HG03342 (cell line): ENCODE data around the gene MTHFR.

Experiments used
- ATAC-seq: cut with Tn5 transposase; IDR thresholded peaks from one replicate; pipeline ENCODE4 v1.9.1; 2021; ENCODE audit warnings: mild to moderate bottlenecking, moderate library complexity; ENCODE audit not compliant: unreplicated experiment

Gene MTHFR

DNA sequence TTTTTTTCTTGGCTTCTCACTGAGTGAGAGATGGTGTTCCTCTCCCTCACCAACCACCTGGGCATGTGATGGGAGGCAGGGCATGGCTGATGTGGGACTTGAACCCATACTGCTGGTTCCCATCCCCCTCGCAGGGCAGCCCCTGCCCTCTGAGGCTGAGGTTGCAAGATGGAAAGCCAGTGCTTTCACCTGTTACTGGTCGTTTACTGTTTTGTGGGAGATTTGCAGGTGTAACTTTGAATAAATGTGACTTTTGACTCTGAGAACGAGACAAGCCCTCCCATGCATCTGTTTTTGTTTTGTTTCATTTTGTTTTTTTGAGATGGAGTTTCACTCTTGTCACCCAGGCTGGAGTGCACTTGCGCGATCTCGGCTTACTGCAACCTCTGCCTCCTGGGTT, 22.2 kb downstream of the MTHFR start:
- ATAC-seq = no peak

DNA sequence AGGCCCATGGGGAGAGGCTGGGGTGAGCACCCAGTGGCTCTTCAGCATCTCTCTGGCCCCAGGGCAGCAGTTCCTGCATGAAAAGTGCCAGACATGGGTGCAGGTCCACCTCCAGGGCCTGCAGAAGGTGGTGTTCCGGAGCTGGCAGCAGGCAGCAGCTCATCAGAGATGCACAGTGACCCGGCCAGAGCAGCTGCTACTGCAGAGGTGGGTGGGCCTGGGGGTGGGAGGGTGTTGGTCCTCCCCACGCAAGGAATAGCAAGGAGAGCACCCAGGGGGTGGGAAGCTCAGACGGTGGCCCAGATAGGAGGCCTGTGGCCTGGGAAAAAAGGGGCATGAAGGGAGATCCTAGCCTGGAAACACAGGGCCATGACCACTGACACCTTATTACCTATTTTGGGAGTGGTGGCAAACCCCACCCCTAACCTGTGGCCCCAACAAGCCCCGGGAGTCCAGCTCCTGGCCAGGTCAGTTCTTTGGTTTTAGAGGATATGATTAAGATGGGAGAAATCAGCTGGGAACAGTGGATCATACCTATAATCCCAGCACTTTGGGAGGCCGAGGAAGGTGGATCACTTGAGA, 23.5 kb downstream of the MTHFR start:
- ATAC-seq = no peak

DNA sequence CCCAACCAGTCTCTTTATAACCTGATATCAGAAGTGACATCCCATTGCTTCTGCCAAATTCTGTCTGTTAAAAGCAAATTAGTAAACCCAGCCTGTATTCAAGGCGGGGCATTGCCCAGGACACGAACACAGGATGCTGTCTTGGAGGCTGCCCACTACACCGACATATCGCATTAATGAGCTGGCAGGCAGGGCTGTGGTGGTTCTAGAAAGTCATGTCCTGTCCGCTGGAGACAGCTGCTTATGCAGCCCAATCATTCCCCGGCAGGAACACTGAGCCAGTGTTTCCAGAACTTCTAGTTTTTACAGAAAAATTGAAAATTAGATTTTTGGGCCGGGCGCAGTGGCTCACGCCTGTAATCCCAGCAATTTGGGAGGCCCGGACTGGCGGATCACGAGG, 24.5 kb downstream of the MTHFR start:
- ATAC-seq = no peak

DNA sequence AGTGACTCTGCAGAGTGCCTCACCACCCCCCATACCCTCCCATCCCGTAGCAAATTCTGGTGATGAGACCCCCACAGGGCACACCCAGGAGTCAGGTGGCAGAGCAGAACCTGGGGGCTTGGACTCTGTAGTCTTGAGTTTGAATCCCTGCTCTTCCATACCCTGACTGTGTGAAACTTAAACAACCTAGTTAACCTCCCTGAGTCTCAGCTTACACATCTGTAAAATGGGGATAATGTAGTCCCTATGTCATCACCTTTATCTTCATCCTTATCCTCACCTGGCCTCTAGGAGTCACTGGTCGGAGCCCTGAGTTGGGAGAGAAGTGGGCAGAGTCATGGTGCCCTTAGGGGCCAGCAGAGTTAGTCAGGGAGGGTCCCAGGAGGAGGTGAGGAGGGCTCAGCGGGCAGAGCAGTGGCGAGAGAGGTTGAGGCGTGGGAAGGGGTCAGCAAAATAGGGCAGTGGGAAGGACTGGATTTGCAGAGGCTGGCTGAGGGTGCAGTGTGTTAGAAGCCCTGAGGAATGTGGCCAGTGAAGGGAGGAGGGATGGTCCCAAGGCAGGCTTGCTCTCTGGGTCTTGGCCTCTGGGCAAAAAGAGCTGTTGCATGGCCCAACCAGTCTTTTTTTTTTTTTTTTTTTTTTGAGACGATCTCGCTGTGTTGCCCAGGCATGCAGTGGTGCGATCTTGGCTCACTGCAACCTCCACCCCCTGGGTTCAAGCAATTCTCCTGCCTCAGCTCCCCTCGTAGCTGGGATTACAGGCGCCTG, 25.2 kb downstream of the MTHFR start:
- no peak for ATAC-seq

DNA sequence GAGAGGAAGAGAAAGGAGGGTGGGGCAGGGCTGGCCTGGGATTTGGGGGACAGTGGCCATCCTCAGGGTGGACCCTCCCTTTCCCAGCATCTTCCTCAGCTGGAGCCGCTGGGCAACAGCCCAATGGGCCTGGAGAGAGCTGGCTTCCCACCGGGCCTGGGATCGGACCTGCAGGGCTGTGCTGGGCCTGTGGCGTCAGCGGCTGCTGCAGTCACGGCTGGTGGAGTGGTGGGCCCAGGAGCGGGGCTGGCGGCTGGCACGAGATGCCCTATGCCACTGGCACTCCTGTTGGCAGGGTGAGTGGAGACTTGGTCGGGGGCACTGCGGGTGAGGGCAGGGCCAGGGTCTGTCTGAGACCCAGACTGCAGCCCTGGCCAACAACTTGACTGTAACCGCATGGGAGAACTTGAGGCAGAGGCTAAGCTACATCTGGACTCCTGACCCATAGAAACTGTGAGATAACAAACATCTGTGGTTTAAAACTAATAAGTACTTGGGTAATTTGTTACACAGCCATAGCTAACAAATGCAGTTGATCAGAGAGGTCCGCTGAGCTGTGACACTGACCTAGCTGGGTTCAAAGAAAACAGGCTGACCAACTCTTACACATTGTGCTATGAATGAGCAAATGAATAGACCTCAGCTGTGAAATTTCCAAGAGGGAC, 25.9 kb downstream of the MTHFR start:
- ATAC-seq = no peak

DNA sequence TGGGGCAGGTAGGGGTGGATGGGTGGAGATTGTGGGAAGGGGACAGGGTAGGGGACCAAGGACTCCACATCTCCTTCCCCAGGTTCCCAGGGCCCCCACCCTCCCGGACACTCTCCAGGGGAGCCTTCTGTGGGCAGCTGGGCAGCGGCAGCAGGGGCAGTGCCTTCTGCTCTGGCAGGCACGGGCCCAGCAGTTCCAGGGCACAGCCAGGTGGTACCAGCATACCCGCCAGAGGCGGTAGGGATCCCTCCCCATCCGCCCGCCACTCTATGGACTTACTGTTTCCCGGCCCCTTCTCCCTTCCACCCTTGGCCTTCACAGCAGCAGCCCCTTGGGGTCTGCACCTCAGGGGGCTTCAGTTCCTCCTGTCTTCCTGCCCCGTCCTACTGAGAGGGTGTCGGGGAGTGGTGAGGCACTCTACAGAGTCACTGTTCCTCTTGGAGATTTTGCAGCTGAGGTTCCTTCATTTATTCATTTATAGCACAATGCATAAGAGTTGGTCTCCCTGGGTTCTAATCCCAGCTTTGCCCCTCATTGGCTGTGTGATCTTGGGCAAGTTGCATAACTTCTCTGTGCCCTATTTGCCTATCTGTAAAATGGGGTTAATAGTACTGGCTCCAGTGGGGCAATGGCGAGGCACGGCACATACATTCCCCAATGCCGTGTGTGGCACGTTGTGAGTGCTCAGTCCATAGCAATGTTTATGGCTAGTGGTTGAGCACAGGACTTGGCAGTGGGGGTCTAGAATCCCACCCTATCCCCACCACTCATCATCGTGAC, 26.7 kb downstream of the MTHFR start:
- no peak for ATAC-seq

DNA sequence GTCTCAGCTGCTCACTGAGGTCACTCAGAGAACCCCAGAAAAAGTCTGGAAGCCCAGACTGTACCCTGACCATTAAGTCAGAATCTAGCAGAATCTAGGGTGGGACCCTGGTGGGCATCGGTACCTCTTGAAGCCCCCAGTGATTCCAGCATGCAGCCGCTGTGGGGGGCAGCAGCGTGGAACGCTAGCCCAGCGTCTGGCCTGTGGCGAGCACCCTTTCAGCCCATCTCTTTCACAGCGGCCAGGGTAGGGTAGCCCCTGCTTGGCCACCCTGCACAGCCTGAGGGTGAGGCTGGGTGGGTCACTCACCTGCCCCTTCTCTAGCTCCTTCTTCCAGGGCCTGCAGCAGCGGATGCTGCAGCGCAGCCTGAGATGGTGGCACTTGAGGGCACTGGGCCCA, 27.4 kb downstream of the MTHFR start:
- ATAC-seq = no peak

DNA sequence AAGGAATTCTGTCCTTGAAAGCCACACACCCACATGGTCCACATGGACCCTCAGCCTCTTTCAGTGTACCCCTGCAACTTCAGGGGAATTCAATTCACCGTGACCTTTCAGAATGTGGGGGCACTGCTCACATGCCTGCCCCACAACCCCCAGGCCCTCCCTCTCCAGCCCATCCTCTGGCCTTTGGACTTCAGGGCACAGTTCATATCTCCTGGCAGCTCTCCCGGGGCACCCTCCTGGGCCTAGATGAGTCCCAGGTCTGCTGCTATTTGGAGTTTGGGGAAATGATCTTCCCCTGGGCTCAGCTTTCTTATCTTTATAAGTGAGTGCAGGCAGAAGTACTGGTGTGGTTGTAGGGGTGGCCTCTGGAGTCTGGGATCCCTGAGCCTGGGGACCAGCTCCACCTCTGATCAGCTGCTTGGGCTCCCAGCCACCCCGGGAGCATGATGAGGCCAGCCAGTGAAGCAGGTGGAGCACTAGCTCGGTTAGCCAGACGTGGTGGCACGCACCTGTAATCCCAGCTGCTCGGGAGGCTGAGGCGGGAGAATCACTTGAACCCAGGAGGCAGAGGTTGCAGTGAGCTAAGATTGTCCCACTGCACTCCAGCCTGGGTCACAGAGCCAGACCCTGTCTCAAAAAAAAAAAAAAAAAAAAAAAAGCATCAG, 28.0 kb downstream of the MTHFR start:
- no peak for ATAC-seq

DNA sequence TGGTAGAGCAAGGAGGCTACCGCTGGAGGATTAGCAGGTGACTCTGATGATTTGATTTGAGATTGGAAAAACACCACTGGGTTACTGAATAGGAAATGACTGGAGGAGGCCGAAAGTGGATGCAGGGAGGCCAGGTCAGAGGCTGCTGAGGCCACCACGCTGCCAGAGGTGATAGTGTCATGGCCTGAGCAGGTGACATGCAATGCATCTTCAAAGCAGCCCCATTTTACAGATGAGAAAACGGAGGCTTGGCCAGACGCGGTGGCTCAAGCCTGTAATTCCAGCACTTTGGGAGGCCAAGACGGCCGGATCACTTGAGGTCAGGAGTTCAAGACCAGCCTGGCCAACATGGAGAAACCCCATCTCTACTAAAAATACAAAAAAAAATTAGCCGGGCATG, 31.0 kb downstream of the MTHFR start:
- ATAC-seq = no peak

DNA sequence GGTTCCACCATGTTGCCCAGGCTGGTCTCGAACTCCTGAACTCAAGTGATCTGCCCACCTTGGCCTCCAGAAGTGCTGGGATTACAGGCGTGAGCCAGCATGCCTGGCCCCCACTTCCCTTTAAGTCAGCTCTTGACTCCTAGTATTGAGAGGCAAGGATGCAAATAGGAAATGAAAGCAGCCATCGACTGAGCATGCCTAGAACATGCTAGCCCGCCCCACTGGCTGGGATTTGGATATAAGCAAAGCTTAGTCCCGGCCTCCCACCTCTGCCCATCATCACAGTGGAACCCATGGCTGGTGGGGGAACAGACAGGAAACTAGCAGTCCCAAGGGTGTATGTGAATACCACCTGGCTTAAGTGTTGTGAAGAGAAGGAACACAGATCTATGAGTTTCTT, 33.3 kb downstream of the MTHFR start:
- no peak for ATAC-seq

DNA sequence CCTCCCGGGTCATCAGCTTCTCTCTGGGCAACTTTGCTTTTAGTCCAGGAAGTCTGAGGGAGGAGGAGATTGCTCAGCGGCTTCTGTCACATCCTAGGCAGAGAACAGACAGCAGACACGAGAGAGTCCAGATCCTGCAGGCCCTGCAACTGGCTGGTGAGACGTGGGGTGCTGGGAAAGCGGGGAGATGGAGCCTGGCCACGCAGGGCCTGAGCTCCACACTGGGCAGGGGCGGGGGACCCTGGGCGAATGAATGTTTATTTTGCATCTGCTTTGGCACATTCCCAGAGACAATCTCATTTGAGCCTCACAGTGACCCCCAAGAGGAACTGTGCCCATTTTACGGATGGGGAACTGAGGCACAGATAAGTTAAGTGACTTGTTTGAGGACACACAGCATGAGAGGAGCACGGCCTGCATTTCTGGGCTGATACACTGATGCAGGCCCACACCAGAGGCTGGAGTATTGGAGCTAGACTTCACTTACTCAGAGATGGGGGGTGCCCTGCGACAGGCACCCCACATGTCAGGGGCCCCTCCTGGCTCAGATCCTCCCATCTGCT, 34.2 kb downstream of the MTHFR start:
- ATAC-seq = no peak

DNA sequence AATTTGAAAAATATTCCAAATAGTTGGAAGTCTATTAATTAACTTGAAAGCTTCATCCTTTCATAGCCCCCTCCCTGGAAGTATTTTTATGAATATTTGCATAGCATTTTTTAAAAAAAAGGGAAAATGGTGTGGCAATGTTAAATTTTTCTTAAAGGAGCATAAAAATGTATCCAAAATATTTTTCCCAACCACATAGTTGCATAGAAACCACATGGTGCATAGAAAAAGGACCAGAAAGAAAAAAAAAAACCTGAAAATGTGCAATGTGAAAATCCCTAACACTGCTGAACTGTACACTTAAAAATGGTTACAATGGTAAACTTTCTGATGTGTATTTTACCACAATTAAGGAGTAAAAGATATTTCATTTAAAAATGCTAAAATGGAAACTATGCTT, 35.8 kb downstream of the MTHFR start:
- ATAC-seq = no peak

DNA sequence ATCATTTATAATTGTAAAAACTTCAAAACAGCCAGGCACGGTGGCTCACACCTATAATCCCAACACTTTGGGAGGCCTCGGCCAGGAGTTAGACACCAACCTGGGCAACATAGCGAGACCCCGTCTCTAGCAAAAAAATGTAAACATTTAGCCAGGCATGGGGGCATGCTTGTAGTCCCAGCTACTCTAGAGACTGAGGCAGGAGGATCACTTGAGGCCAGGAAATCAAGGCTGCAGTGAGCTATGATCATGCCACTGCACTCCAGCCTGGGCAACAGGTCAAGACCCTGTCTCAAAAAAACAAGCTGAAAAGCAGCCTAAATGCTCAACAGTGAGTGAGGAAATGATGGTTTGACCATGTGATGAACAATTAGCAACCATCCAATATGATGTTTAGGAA, 36.5 kb downstream of the MTHFR start:
- no peak for ATAC-seq

DNA sequence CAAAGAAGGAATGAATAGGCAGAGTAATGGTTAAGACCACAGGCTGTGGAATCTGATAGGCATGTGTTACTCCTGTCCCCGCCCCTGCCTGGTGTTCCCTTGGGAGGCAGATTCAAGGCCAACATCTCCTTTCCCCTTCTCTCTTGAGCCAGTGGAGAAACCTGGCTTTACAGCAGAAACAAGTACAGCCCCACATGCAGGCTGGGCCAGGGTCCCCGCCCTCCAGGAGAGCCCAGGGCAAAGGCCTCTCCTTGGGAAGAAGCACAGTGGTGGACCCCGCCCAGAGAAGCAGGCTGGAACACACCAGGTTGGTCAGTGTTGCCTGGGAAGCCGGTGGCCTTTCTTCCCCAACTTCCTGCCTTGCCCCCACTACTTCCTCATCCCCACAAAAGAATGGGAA, 36.9 kb downstream of the MTHFR start:
- no peak for ATAC-seq

DNA sequence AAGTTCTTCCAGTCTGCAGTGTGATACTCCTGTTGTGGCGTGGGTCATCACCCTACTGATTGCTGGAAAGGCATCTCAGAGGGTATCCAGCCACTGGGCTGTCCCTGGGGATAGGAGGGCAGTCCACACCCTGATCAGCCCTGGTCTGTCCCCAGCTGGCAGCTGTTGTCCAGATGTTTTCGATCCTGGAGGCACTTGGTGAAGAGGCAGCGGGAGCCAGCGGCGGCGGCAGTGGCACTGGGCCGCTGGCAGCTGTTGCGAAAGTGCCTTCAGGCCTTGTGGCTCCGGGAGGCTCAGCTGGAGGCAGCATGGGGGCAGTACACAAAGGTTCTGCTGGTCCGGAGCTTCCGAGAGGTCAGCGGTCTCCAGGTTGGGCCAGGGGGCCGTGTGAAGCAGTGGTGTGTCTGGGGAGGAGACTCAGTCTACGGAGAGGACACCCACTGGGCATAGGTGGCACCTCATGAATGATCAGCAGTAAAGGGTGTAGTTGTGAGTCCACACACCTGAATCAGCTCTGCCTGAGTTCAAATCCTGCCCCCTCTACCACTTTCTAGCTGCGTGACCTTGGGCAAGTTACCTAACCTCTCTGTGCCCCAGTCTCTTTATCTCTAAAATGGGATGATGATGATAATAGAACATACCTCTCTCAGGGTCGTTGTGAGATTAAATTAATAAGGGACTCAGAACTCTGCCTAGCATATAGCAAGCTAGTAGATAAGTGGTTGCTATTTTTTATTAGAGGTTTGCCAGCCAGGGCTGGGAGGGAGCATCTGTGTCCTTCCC, 37.7 kb downstream of the MTHFR start:
- ATAC-seq = no peak

DNA sequence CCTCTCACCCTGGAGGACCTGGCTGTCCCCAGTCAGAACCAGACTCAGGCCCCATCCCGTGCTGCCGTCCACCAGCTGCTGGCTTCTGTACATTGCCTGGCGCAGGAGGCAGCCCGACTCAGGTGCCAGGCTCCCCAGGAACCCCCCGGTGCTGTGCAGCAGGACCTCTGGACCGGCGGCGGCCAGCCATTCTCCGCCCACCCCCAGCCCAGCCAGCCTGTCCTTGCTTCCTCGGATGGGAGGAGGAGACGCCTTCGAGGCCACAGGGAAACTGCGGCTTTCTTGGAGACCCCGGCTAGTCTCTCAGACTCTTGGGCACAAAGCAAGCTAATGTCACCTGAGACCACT, 39.4 kb downstream of the MTHFR start:
- ATAC-seq = no peak

DNA sequence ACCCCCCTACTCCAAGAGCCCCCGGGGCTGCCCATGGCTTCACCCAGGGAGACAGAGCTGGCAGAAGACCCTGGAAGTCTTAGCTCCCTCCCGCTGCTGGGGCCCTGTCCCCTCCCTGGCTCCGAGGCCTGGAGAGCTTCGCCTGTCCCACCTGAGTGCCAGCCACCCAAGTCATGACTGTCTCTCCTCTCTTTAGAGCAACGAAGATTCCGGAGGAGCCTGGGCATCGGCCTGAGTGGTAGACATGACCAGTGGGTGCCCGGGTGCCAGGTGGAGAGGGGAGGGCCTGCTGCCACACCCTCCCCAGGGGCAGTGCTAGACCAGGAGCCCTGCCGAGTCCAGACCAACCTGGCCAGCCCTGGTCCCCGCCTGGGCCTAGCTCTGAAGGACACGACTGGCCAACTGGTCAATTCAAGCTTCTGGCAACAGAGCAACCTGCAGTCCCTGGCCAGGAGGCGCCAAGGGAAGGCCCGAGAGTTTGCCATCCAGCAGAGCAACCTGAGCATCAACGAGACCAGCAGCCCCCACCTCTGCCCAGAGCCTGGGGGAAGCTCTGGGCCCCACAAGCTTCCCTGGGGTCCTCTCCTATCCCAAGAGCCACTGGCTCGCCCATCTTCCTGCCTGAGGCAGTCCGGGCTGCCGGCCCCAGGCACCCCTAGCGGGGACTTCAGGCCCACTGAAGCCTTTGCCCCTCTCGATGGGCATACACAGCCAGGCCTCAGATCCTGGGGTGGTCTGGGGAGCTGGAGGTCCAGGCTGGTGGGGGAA, 39.9 kb downstream of the MTHFR start:
- ATAC-seq = no peak

DNA sequence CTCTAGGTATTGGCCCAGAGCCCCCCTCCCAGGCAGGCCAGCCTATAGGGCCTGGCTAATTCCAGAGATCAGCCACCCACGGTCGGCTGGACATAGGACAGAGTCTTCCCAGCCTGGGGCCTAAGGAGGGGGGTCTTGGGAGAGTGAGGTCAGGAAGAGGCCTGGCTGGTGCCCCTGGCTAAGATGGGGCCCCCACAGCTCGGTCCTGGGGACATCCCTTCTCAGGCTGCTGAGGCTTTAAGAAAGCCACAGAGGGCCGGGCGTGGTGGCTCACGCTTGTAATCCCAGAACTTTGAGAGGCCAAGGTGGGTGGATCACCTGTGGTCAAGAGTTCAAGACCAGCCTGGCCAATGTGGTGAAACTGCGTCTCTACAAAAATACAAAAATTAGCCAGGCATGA, 41.2 kb downstream of the MTHFR start:
- no peak for ATAC-seq

DNA sequence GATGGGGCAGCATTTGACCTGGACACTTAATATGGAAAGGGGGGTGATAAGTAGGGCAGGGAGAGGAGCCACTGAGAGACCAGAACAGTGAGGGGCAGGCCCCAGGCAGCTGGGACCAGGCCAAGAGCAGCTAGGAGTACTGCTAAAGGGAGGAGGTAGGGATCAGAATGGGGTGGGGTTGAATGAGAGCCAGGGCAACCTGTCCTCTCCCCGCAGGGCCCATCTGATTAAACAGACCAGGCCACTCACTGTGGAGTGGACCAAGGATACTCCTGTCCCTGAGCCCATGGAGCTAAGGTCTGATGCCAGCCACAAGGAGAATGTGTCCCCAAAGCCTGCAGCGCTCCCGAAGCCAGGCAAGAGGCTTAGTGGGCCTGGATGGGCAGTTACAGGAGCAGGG, 41.6 kb downstream of the MTHFR start:
- no peak for ATAC-seq
